T-helper 9 cell (primary cell): ENCODE measurements around the gene MPV17L2.
"Not testable (repeated sequence)": the region's sequence is repeated elsewhere in the genome, so short reads cannot be mapped to it uniquely, and the experiment has no call there.

Source experiments
- DNase-seq: peaks from one replicate; pipeline ENCODE4 v3.0.0-alpha.2; 2020
- total RNA-seq, 2 donors: gene quantifications; one replicate each; lab custom pipeline; 2026; lab: John Stamatoyannopoulos, UW

Gene MPV17L2
- 3.4 to 8.7 reads per million in 2 donors for total RNA-seq

DNA sequence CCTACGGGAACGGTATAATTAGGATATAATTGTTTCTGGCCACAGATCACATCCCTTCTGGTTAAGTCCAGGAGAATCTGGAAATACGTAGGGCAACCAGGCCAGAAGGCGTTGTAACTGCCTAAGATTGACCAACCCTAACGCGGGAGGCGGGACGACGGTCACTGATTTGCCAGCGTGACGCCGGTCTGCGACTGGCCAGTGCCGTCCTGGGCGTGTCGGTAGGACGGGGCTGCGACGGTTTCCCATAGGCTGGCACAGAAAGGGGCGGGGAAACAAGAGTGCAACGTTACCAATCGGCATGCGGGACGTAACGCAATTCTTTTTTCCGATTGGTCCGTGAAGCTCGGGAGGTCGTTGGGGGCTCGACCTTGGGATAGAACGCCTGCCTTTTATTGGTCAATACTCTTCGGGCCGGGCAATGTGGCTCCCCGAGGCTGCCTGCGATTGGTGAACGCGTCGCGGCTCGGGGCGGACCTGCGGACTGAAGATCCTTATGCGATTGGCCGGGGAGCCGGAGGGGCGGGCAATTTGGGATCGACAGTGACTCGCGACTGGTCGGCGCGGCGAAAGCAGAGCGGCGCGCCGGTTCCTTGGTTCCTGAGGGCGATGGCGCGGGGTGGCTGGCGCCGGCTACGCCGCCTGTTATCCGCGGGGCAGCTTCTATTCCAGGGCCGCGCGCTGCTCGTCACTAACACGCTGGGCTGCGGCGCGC lies at the start of gene MPV17L2:
TSS of gene MPV17L2 (plus strand) at position 546 of the 715 bp plus-strand sequence. CDS start at position 610, 64 bp downstream.
- DNase-seq = peak; percentile 97

DNA sequence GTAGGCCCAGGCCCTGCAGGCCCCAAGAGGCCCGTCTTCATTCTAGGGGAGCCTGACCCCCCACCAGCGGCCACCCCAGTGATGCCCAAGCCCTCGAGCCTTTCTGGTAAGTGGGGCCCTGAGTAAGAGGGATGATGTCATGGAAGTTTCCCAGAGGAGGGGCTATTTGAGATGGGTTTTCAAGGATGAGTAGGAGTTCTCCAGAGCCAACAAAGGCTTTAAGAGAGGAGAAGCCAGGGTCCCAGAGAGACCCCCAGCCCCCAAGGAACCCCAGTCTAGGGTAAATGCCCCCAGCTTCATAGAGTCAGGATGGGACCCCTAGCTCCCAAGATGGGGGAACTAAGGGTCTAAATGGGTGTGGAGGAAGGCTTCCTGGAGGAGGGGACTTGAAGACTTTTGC lies 49.1 kb upstream of the MPV17L2 start:
- DNase-seq = no peak

DNA sequence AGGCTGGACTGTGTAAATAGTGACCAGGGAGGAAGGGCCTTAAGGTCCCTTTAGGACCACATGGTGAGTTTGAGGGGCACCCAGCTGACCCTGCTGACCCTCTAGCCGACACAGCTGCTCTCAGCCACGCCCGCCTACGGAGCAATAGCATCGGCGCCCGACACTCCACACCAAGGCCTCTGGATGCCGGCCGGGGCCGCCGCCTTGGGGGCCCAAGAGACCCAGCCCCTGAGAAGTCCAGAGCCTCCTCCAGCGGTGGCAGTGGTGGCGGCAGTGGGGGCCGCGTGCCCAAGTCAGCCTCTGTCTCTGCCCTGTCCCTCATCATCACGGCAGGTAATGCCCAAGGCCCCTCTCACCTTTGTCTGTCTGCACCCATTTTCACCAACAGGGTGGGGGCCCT lies 48.7 kb upstream of the MPV17L2 start:
- DNase-seq = no peak

- DNase-seq = no peak
These were observed 48.1 kb upstream of the MPV17L2 start for GRCh38 chr19:18144906-18145305.

DNA sequence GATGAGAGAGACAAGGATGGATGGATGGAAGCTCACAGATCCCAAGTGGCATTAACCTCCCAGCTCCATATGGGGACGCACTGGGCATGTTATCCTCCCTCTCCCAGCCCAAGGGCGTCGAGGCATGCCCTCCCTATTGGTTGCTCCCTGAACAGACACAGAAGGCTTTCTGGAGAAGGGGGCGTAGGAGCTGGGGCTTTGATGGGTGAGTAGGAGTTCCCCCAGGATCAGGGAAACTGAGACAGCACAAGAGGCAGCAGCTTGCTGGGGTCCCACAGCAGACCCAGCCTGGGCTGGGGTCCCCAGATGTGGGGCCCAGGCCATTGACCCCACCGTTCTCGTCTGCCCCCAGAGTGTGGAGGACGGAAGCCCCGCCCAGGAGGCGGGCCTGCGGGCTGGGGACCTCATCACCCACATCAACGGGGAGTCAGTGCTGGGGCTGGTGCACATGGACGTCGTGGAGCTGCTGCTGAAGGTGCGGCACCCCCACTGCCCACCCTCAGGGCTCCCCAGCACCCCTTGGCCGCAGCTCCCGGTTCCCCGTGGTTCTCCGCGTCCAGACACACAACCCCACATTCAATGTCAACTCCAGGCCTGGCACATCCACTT lies 47.5 kb upstream of the MPV17L2 start:
- DNase-seq = no peak

DNA sequence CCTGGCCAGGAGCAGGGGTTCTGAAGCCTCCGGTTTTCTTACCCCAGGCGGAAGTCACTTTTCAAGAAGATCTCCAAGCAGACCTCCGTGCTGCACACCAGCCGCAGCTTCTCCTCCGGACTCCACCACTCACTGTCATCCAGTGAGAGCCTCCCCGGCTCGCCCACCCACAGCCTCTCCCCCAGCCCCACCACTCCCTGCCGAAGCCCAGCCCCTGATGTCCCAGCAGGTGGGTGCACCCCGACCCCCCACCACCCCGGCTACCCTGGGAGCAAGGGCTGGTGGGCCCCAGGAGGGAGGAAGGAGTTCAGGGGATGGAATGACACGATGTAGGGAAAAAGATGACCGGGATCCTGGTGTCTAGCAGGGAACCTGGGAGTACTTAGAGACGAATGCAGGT lies 45.6 kb upstream of the MPV17L2 start:
- DNase-seq = no peak

- DNase-seq = no peak
These were observed 43.4 kb upstream of the MPV17L2 start for GRCh38 chr19:18149596-18149975.

DNA sequence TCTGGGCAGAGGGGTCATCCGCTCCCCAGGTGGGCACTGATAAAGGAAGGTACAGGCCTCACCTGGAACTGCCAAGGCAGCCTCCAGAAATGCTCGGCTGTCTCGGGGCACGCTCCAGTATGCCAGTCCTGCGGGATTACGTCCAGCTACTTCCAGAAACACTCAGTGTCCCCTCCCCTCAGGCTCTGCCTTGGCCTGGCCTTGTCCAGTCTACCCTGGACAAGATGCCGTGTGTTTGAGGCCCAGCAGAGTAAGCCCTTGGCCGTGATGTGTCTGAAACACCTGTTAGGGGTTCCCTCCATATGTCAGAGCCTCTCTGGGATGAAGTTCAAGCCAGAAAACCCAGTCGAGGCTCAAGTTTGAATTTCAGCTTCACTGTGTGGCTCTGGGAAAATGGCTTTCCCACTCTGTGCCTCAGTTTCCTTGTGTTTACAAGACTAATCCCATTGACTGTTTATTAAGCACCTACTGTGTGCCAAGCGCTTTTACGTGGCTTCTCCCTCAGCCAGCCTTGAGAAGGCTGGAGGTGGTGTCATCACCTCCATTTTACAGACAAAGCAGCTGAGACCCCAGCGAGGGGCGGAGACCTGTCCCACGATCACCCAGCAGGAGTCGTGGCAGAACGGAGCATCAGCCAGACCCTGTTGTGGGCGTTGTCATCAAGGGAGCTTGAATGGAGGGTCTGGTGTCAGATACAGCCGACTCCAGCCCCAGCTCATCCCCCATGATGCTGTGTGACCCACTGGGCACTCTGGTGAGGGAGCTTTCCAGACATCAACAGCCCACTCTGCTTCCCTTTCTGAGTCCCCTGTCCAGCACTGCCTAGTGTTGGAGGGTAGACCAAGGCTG lies 42.0 kb upstream of the MPV17L2 start:
- no peak for DNase-seq

DNA sequence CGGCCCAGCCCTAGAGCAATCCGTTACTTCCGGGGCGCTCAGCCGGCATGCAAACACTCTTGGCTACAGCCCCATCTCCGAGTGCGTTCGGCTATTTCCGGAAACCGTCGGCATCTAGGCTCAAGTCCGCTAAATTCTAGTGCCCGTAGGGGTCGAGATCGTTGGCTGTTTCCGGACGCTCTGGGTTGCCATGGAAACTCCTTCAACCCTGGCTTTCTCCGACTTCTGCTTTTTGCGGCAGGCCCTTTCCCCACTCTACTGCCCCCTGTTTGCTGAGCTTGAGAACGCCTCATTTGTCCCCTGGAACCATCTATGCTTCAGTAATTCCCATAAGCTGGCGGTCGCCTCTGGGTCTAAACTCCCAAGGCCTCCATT lies 40.6 kb upstream of the MPV17L2 start:
- DNase-seq = peak; percentile 98

- DNase-seq = peak; percentile 99
These were observed 40.0 kb upstream of the MPV17L2 start, which contains the start of gene PIK3R2 for GRCh38 chr19:18152817-18153555. PIK3R2 (plus strand) TSS chr19:18153163; CDS start chr19:18155880, 2,717 bp downstream.

DNA sequence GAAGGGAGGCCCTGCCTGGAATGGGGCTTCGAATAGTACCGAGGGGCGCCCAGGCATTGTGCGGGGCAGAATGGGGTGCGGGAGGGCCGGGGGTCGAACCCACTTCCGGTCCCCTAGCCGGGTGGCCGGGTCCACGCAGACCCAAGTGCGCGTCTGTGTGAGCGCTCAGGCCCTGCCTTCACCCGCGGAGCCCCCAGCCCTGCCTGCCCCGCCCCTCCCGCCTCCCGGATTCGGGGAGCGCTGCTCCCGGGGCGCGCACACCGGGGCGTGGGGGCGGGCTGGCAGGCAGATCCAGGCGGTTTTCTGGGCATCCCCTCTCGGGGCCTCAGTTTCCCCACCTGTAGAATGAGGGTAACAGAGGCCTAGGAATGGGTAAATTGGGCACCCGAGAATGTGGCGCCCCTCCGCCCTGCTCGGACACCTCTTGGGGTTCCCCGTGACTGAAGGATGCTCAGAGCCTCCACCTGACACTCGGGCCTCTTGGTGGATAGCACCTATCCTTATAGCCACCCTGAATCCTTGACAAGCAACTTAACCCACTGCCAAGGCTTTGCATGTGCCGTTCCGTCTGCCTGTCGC lies 39.4 kb upstream of the MPV17L2 start:
- peak; percentile 32 for DNase-seq

DNA sequence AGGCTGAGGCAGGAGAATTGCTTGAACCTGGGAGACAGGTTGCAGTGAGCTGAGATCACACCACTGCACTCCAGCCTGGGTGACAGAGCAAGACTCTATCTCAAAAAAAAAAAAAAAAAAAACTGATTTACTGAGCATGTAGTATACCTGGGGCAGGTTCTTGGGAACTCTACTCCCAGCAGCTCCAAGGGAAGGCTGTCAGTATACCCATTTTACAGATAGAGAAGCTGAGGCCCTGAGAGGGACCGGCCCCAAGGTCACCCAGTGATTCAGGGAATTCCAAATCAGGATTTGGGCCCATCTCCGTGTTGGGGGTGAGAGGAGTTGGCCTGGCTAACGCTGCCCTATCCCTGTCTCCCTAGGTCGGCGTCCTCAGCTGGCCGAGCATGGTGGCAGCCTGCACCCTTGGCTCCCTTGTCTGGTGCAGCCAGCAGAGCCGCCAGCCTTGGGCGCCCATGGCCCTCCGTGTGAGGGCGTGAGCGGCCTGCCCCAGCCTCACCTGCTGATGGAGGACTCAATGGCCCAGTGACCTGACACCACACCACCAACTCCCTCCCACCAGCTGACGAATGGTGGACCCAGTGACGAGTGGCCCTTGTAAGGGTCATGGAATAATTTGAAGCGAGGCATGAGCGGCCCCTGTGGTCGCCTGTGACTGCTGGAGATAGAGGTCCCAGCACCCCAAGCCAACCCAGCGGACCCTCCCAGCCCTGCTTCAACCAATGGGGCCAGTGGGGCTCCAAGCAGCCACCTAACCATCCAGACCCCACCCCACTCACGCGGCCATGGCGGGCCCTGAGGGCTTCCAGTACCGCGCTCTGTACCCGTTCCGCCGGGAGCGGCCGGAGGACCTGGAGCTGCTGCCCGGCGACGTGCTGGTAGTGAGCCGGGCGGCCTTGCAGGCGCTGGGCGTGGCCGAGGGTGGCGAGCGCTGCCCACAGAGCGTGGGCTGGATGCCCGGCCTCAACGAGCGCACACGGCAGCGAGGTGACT lies 37.6 kb upstream of the MPV17L2 start:
- no peak for DNase-seq

- DNase-seq = no peak
These were observed 36.8 kb upstream of the MPV17L2 start for GRCh38 chr19:18156268-18156667.

DNA sequence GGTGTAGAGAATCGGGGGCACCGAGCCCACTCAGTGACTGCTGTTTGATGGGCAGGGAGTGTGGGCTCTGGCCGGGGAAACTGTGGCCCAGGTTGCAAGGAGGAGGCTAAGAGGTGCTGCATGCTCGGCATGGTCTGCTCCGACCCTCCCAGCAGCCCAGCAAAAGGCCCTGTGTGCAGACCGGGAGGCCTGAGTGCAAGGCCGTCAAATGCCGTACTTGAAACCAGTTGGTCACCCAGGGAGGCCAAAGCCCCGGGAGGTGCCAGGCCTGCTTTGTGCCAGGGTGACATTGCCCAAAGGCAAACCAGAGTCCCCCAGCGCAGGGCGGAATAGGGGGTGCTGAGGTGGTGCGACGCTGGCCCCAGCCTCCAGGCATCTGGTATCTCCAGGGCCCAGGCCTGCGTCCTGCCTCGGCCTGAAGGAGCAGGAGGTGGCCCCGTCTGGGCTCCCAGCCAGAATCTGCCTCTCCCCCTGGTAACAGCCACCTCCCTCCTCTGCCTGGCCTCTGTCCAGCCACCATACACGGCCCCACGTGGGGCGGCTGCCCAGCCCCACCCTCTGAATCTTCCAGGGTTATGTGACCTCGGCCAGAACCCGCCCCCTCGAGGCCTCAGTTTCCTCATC lies 36.1 kb upstream of the MPV17L2 start:
- no peak for DNase-seq

DNA sequence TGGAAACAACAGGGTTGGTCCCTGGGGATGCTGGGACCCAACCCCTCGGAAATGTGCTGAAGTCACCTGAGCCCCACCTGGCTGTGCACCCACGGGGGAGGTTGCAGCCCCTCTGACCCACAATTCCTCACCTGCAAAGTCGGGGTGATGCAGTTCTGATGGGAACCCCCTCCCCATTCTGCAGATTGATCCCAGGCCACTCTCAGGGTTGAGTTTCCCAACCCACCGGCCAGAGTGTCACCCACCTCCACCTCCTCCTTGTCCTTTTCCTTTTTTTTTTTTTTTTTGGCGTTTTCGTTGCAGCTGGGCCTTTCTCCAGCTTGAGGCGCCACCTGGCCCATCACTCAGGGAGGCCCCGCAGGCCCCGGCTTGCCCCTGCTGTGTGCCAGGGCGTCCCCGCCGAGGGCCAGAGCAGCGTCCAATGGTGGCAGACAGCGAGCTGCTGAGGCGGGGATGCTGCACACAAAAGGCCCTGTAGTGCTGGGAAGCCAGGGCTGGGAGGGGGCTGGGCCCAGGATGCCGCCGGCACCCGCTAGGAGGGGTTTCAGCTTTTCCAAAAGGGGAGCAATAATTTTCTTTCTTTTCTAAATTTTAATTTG lies 35.5 kb upstream of the MPV17L2 start:
- DNase-seq = no peak

- DNase-seq = no peak
These were observed 34.6 kb upstream of the MPV17L2 start for GRCh38 chr19:18158467-18158866.

DNA sequence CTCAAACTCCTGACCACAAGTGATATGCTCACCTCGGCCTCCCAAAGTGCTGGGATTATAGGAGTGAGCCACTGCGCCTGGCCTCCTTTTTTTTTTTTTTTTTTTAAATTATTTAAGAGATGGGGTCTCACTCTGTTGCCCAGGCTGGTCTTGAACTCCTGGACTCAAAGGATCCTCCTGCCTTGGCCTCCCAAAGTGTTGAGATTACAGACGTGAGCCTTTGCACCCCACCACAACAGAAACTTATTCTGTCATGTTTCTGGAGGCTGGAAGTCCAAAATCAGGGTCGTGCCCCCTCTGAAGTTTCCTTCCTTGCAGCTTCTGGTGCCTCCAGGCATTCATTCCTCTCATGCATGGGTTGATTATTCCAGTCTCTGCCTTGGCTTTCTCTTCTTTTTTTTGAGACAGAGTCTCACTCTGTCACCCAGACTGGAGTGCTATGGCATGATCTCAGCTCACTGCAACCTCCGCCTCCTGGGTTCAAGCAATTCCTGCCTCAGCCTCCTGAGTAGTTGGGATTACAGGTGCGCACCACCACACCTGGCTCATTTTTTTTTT lies 33.9 kb upstream of the MPV17L2 start:
- not testable (repeated sequence) for DNase-seq

- no peak for DNase-seq
These were observed 33.2 kb upstream of the MPV17L2 start for GRCh38 chr19:18159810-18160209.

DNA sequence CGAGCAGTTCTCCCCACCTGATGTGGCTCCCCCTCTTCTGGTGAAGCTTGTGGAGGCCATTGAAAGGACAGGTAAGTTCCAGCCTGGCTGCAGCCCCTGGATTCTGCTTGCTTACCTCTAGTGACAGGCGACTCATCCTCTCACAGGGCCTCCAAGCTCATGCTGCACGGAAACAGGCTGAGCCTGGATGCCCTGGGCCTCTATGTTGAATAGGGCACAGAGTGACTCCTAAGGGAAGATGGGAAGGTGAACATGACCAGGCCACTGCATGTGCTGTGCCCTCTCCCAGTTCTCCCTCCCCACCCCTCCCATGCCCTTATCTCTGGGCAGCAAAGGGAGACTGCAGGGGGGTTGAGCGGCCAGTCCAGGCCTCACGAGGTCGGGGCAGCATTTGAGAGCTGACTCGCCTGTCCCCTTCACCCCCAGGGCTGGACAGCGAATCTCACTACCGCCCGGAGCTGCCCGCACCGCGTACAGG lies 32.5 kb upstream of the MPV17L2 start:
- no peak for DNase-seq
